Measurements from ENCODE around the gene DSCAM.

Gene DSCAM

GRCh38 chr21:40840401-40841125, 6.4 kb downstream of the DSCAM start:
- DNase-seq: no peak

GRCh38 chr21:40839521-40839920, 7.4 kb downstream of the DSCAM start:
- no peak for DNase-seq

GRCh38 chr21:40837456-40837855, 9.5 kb downstream of the DSCAM start:
- no peak for DNase-seq

GRCh38 chr21:40835184-40835694, 11.7 kb downstream of the DSCAM start:
- no peak for DNase-seq

- no peak for DNase-seq
These were observed 13.8 kb downstream of the DSCAM start for GRCh38 chr21:40833184-40833583.

- DNase-seq: no peak
These were observed 14.6 kb downstream of the DSCAM start for GRCh38 chr21:40832316-40832715.

- no peak for DNase-seq
These were observed 16.1 kb downstream of the DSCAM start for GRCh38 chr21:40830836-40831235.

GRCh38 chr21:40829791-40830190, 17.2 kb downstream of the DSCAM start:
- DNase-seq: no peak

GRCh38 chr21:40829308-40829707, 17.6 kb downstream of the DSCAM start:
- DNase-seq: no peak

GRCh38 chr21:40827509-40827908, 19.4 kb downstream of the DSCAM start:
- DNase-seq: no peak

- no peak for DNase-seq
These were observed 27.7 kb downstream of the DSCAM start for GRCh38 chr21:40819071-40819900.

GRCh38 chr21:40813918-40814317, 33.0 kb downstream of the DSCAM start:
- no peak for DNase-seq

- no peak for DNase-seq
These were observed 37.2 kb downstream of the DSCAM start for GRCh38 chr21:40809673-40810197.

- no peak for DNase-seq
These were observed 43.9 kb downstream of the DSCAM start for GRCh38 chr21:40803101-40803500.

- no peak for DNase-seq
These were observed 46.8 kb downstream of the DSCAM start for GRCh38 chr21:40800126-40800525.

GRCh38 chr21:40797891-40798290, 49.1 kb downstream of the DSCAM start:
- DNase-seq: no peak

GRCh38 chr21:40797410-40797809, 49.5 kb downstream of the DSCAM start:
- no peak for DNase-seq

- no peak for DNase-seq
These were observed 50.5 kb downstream of the DSCAM start for GRCh38 chr21:40796464-40796863.

GRCh38 chr21:40795313-40795712, 51.6 kb downstream of the DSCAM start:
- no peak for DNase-seq

- DNase-seq: no peak
These were observed 54.1 kb downstream of the DSCAM start for GRCh38 chr21:40792691-40793456.

- no peak for DNase-seq
These were observed 58.3 kb downstream of the DSCAM start for GRCh38 chr21:40788635-40789034.

- DNase-seq: no peak
These were observed 63.6 kb downstream of the DSCAM start for GRCh38 chr21:40783404-40783803.

- DNase-seq: no peak
These were observed 76.4 kb downstream of the DSCAM start for GRCh38 chr21:40770435-40771055.

Measured in activated naive CD4-positive, alpha-beta T cell treated with anti-CD3 and anti-CD28 coated beads, Interleukin-2, amount 50 U/mL, for 16 hours (primary cell).